Measurements from ENCODE around the gene RAB40C. TPM values are rescaled to one million over a fixed set of nuclear protein-coding genes. Genes with fewer than 3 reads are reported as not detected.

RAB40C gene
- total and polyA plus RNA-seq, 9 donors = 9.4 to 15.4 (median 13.0) TPM

DNA sequence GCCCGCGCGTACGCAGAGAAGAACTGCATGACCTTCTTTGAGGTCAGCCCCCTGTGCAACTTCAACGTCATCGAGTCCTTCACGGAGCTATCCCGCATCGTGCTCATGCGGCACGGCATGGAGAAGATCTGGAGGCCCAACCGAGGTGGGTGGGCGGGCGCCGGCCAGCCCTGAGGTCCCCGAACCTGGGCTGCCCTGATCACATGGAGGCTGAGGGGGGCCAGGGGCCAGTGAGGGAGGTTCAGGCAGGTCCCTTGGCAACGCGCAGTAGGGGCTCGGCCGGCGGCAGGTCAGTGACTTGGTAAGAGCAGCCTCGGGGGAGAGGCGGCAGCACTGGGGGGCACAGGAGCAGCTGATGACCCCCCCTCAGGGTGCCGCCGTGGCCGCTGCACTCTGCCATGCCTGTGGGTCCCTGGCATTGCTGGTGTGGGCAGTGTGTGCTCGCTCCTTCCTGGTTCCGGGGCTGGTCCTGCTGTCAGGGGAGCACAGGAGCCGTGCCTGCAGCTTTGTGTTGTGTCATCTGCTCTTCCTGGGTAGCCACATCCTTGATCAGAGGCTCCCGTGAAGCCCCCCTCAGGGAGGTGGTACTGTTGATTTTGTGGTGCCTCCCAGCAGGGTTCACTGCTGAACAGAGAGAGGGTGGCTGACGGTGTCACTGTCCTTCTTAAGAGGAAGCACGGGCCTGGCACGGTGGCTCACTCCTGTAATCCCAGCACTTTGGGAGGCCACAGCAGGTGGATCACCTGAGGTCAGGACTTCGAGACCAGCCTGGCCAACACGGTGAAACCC, 36.3 kb downstream of the RAB40C start:
- no peak overlapping the region for H3K27ac ChIP-seq (ENCODE audit: low read length)
- H3K27me3 ChIP-seq (ENCODE audit: control insufficient read depth, insufficient read depth, low read length) = no peaks in the 10 kb centered on the region
- H3K4me3 ChIP-seq (ENCODE audit: low read length) = no peak overlapping the region
- no peaks in the 10 kb centered on the region for H3K9me3 ChIP-seq (replicated peaks; ENCODE audit: control insufficient read depth, low read depth, low read length)
- no peak for DNase-seq
- H3K4me1 ChIP-seq (ENCODE audit: control insufficient read depth, insufficient read depth, low read length) = peaks cover 52% of the 10 kb centered on the region
- 91% methylated on average over 32 of the region's 35 CpGs for WGBS (ENCODE audit: insufficient coverage)
- peaks cover 29% of the 10 kb centered on the region for H3K36me3 ChIP-seq (ENCODE audit: control insufficient read depth, insufficient read depth, low read length)

DNA sequence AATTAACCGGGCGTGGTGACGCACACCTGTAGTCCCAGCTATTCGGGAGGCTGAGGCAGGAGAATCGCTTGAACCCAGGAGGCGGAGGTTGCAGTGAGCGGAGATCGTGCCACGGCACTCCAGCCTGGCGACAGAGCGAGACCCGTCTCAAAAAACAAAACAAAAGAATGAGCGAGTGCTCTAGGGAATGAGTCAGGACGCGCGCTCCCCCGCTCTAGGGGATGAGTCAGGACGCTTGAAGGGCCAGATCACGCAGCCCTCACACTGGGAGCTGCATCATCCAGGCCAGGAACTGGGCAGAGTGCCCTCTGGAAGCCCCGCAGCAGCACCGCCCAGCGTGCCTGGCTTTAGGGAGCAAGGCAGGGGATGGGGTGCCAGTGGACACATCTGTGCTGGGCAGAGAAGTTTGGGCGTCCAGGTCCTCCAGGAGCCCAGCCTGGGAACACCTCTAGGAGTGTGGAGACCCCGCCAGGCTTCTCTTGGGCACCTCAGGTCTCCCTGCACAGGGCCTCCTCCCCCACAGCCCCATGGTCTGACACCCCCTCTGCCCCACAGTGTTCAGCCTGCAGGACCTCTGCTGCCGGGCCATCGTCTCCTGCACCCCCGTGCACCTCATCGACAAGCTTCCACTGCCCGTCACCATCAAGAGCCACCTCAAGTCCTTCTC, 37.1 kb downstream of the RAB40C start:
- WGBS (ENCODE audit: insufficient coverage) = 84% methylated on average over 29 of the region's 29 CpGs
- peaks cover 48% of the 10 kb centered on the region for H3K4me1 ChIP-seq (ENCODE audit: control insufficient read depth, insufficient read depth, low read length)
- H3K9me3 ChIP-seq (replicated peaks; ENCODE audit: control insufficient read depth, low read depth, low read length) = no peaks in the 10 kb centered on the region

DNA sequence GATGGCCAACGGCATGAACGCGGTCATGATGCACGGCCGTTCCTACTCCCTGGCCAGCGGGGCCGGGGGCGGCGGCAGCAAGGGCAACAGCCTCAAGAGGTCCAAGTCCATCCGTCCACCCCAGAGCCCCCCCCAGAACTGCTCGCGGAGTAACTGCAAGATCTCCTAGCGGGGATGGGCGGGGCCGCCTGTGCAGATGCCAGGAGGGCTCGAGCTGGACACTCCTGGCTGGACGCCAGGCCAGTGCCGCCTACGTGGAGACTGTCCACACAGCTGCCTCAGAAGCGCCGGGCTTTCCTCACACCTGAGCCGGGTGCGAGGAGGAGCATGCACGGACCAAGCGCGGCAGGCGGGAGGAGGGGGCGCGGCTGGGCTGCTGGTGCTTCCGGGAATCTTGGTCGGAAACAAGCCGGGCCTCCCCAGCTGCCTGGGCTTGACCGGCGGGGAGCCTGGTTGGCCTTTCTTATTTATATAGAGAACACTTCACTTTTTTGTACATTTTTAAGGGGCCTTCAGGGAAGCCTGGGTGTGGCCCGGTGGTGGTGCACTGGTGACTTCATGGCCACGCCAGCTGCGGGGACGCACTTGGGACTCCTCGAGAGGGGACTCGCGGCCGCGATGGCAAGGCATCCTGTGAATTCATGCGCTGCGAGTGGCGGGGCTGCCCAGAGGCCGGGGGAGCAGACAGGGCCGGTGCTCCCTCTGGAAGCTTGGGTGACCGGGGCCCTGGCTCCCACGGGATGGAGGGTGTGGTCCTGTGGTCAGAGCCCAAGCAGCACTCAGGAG, 37.8 kb downstream of the RAB40C start:
- H3K36me3 ChIP-seq (ENCODE audit: control insufficient read depth, insufficient read depth, low read length) = peaks cover 32% of the 10 kb centered on the region
- H3K4me1 ChIP-seq (ENCODE audit: control insufficient read depth, insufficient read depth, low read length) = peaks cover 46% of the 10 kb centered on the region
- peak overlapping the region; percentile 7 for H3K27ac ChIP-seq (ENCODE audit: low read length)
- H3K4me3 ChIP-seq (ENCODE audit: low read length) = no peak overlapping the region
- 83% methylated on average over 27 of the region's 50 CpGs for WGBS (ENCODE audit: insufficient coverage)
- H3K9me3 ChIP-seq (replicated peaks; ENCODE audit: control insufficient read depth, low read depth, low read length) = no peaks in the 10 kb centered on the region
- no peaks in the 10 kb centered on the region for H3K27me3 ChIP-seq (ENCODE audit: control insufficient read depth, insufficient read depth, low read length)
- DNase-seq = peak; percentile 57

More for the DNA sequence above, 37.1 kb downstream of the RAB40C start:
- Histone ChIP-seq H3K4me3 (ENCODE audit: low read length) (no peak overlapping the region), H3K27ac (ENCODE audit: low read length) (no peak overlapping the region), H3K27me3 (ENCODE audit: control insufficient read depth, insufficient read depth, low read length) (no peaks in the 10 kb centered on the region), H3K36me3 (ENCODE audit: control insufficient read depth, insufficient read depth, low read length) (peaks cover 29% of the 10 kb centered on the region)
- DNase-seq = peak; percentile 24

DNA sequence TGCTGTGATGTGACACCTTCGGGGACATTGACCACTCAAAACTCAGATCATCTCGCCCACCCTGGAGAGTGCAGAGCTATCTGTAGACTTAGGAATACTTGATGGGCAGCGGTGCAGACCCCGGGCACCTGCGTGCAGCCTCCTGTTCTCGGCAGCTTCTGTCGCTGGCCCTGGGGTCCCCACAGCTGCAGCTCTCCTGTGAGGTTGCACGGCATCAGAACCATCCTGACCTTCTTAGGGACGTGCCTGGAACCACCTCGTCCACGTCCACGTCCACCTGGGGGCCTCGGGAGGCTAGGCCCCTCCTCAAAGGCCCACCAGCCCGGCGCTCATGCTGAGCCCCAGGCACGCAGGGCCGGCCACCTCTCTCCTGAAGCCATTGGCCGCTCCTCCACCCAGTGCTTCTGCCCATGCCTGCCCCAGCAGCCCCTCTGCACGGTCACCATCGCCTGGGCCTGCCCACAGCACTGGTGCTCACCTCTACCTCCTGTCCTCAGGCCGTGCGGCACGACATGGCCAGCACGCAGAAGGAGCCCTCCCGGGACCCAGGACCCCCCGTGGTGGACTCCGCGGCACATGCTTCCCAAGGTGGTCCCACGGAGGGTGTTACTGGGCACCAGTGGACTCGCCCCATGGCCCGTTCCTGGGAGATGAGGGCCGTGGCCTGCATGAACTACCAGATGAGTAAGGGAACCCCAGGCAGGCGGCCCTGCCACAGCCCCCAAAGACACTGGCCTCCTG, 38.6 kb downstream of the RAB40C start:
- H3K4me3 ChIP-seq (ENCODE audit: low read length) = no peak overlapping the region
- no peaks in the 10 kb centered on the region for H3K27me3 ChIP-seq (ENCODE audit: control insufficient read depth, insufficient read depth, low read length)
- H3K4me1 ChIP-seq (ENCODE audit: control insufficient read depth, insufficient read depth, low read length) = peaks cover 46% of the 10 kb centered on the region
- peak; percentile 8 for DNase-seq
- no peaks in the 10 kb centered on the region for H3K9me3 ChIP-seq (replicated peaks; ENCODE audit: control insufficient read depth, low read depth, low read length)
- peaks cover 35% of the 10 kb centered on the region for H3K36me3 ChIP-seq (ENCODE audit: control insufficient read depth, insufficient read depth, low read length)
- 79% methylated on average over 32 of the region's 33 CpGs for WGBS (ENCODE audit: insufficient coverage)
- peak overlapping the region; percentile 83 for H3K27ac ChIP-seq (ENCODE audit: low read length)

DNA sequence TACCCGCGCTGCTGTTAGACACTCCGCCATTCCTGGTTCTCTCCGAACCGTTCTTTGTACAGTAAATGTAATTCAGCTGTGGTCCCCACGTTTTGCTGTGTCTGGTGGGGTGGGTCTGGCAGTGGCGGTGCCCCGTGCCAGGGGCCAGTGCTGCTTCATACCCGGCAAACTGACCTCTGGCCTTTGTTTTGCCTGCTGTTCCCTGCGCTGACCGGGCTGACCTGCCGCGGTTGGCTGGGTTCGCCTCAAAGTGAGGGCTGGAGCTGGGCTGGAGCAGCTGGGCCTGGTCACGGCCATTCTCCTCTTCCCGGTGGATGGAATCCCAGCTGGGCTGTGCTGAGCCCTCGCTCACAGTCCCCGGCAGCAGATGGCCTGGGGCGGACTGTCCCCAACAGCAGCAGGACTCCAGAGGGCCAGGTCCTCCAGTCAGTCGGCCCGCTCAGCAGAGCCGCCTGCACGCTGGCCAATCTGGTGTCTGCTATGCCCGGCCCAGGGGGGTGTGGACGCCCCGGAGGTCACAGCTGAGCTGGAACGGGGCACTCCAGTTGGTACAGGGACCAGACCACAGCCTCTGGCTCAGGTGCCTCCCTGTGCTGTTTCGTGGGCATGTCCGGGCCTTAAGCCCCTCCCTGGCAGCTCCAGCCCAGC, 39.4 kb downstream of the RAB40C start:
- peaks cover 40% of the 10 kb centered on the region for H3K36me3 ChIP-seq (ENCODE audit: control insufficient read depth, insufficient read depth, low read length)
- DNase-seq = peak; percentile 86
- peak overlapping the region; percentile 83 for H3K27ac ChIP-seq (ENCODE audit: low read length)
- H3K4me3 ChIP-seq (ENCODE audit: low read length) = no peak overlapping the region
- H3K9me3 ChIP-seq (replicated peaks; ENCODE audit: control insufficient read depth, low read depth, low read length) = no peaks in the 10 kb centered on the region
- WGBS (ENCODE audit: insufficient coverage) = 30% methylated on average over 29 of the region's 29 CpGs
- H3K27me3 ChIP-seq (ENCODE audit: control insufficient read depth, insufficient read depth, low read length) = no peaks in the 10 kb centered on the region
- peaks cover 46% of the 10 kb centered on the region for H3K4me1 ChIP-seq (ENCODE audit: control insufficient read depth, insufficient read depth, low read length)

DNA sequence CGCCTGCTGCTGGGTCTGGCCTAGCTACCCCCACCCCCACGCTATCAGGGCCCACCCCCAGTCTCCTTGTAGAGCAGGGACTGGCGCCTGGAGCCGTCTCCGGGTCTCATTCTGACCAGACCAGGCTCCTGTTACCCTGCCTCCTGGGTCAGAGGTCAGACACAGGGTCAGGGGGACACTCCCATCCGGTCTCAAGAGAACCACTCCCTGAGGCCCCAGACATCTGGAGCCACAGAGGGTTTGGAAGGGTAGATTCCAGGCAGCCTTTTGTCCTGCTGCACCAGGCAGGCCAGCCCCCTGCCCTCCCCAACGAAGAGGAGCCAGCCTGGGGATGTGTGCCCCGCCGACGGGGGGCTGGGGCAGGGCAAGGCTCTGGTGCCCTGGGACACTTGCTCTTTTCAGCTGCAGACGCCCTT, 40.0 kb downstream of the RAB40C start:
- Histone ChIP-seq H3K27me3 (ENCODE audit: control insufficient read depth, insufficient read depth, low read length) (no peaks in the 10 kb centered on the region), H3K4me1 (ENCODE audit: control insufficient read depth, insufficient read depth, low read length) (peaks cover 49% of the 10 kb centered on the region), H3K27ac (ENCODE audit: low read length) (peak overlapping the region; percentile 83), H3K9me3 (replicated peaks; ENCODE audit: control insufficient read depth, low read depth, low read length) (no peaks in the 10 kb centered on the region), H3K36me3 (ENCODE audit: control insufficient read depth, insufficient read depth, low read length) (peaks cover 45% of the 10 kb centered on the region), H3K4me3 (ENCODE audit: low read length) (no peak overlapping the region)
- WGBS (ENCODE audit: insufficient coverage) = 19% methylated on average over 8 of the region's 11 CpGs
- no peak for DNase-seq

DNA sequence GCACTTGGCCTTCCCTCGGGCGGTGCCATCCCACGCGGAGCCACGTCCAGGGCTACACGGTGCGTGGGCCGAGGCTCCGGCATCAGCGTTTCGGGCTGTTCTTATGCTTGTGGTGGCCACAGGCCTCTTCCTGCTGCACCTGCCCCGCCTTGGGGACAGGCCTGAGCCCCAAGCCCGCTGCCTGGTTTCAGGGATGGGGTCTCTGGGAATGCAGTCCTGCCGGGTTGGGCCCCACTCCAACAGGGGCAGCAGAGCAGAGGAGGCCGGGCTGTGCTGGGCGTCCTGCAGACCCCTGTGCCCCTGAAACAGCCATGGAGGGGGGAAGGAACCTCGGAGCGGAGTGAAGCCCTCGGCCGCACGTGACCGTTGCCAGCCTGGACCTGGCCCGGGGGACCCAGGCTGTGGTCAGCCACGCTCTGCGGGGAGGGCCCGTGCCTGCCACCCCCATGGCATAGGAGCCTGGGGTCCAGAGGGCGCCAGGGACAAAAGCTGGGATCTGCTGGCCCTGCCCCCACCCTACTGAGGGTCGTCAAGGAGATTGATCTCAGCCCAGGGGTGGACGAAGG, 40.5 kb downstream of the RAB40C start:
- no peaks in the 10 kb centered on the region for H3K9me3 ChIP-seq (replicated peaks; ENCODE audit: control insufficient read depth, low read depth, low read length)
- WGBS (ENCODE audit: insufficient coverage) = 16% methylated on average over 27 of the region's 29 CpGs
- peak overlapping the region; percentile 83 for H3K27ac ChIP-seq (ENCODE audit: low read length)
- no peak overlapping the region for H3K4me3 ChIP-seq (ENCODE audit: low read length)
- peaks cover 42% of the 10 kb centered on the region for H3K36me3 ChIP-seq (ENCODE audit: control insufficient read depth, insufficient read depth, low read length)
- DNase-seq = no peak
- peaks cover 54% of the 10 kb centered on the region for H3K4me1 ChIP-seq (ENCODE audit: control insufficient read depth, insufficient read depth, low read length)
- H3K27me3 ChIP-seq (ENCODE audit: control insufficient read depth, insufficient read depth, low read length) = no peaks in the 10 kb centered on the region

DNA sequence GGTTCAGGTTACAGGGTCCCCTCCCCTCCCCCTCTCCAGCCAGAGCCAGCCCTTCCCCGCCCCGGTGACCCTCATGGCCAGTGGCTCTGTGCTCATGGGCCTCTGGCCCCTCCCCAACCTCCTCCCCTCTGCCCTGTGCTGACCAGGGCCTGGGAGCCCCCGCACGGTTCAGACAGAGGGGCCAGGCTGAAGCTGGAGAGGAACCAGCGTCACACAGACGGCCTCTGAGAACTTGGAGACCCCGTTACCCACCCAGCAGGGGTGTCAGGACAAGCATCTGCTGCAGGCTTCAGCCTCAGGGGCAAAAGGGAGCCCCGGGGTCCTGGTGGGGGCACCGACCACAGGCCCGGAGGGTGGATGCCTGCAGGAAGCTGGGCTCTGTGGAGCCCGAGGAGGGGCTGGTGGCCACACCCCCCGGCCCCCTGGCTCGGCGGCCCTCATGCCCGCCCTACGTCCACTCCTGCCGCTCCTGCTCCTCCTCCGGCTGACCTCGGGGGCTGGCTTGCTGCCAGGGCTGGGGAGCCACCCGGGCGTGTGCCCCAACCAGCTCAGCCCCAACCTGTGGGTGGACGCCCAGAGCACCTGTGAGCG, 41.0 kb downstream of the RAB40C start, which contains the start of gene WFIKKN1:
Gene WFIKKN1 (plus strand): TSS at position 171 of the 591 bp plus-strand sequence. CDS start 269 bp downstream, at position 440.
- Histone ChIP-seq H3K27ac (ENCODE audit: low read length) (peak within 1 kb of the TSS; percentile 83), H3K9me3 (replicated peaks; ENCODE audit: control insufficient read depth, low read depth, low read length) (no peaks in the 10 kb centered on the region), H3K4me1 (ENCODE audit: control insufficient read depth, insufficient read depth, low read length) (peaks cover 59% of the 10 kb centered on the region), H3K36me3 (ENCODE audit: control insufficient read depth, insufficient read depth, low read length) (peaks cover 36% of the 10 kb centered on the region), H3K4me3 (ENCODE audit: low read length) (no peak within 1 kb of the TSS), H3K27me3 (ENCODE audit: control insufficient read depth, insufficient read depth, low read length) (no peaks in the 10 kb centered on the region)
- 4% methylated on average over 23 of the region's 23 CpGs for WGBS (ENCODE audit: insufficient coverage)
- no peak for DNase-seq
